NCI-H2081 (cell line): Measurements from ENCODE around the gene SLCO3A1.

ENCODE experiments used
- DNase-seq, 2 experiments: peaks; one replicate each; lab custom pipeline; 2025; lab: John Stamatoyannopoulos, UW

SLCO3A1 gene

GRCh38 chr15:91853511-91853947 is at the start of gene SLCO3A1:
SLCO3A1 (plus strand) TSS chr15:91853708.
- peak; percentile 54 to 76 for DNase-seq

GRCh38 chr15:91807122-91807521 is 46.4 kb upstream of the SLCO3A1 start:
- peak; percentile 28 to 81 for DNase-seq

DNA sequence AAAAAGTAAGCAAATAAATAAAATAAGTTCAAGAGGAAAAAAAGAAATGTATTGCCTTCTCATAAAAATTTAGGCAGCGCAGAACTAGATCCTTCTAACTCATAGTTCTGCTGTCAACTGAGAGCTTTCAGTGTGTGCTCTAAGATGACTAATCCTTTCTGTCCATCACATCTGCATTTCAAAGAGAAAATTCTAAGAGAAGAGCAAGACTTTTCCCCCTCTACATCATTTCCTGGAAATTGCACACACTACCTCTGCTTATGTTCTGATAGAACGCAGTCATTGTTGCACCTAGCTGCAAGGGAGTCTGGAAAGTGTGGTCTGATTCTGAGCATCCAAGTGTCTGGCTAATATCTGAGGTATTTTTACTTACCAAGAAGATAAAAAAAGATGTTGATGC is 39.6 kb upstream of the SLCO3A1 start:
- DNase-seq, result no peak

DNA sequence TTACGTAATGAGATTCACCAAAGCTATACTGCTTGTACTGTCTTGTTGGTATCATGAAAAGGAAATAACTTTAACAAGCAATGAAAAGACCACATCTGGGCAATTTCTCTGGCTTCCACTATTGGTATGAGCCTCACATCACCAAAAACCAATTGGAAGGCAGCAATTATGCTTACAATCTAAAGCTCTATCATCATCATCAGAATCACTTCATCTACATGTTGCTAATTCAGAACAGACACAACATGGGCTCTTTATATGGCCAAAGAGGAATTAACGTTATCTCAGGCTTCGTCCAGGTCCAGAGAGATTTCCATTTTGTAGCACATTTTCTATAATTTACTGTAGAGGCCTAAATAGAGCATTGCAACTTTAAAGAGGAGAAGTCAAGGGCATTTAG is 36.6 kb upstream of the SLCO3A1 start:
- no peak for DNase-seq

- no peak for DNase-seq
These were observed 32.0 kb upstream of the SLCO3A1 start for GRCh38 chr15:91821458-91821857.

DNA sequence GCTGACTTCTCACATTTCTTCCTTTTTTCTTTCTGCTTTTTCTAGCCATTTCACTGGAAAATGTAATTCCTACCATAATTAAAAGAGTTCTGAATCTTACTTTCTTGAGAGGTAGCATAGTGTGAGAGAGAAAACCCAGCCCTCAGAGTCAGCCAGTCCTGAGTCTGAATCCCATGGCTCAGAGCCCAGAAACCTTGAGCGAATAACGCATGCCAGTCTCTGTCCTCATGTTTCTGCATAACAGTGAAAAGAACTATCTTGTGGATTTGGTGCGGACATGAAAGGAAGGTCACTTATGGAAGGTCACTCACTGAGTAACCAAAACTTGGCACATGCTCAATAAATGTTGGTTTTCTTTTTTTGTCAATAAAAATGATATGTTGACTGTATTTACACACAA is 29.3 kb upstream of the SLCO3A1 start:
- peak in 1 of 2 experiments; percentile 12 for DNase-seq

DNA sequence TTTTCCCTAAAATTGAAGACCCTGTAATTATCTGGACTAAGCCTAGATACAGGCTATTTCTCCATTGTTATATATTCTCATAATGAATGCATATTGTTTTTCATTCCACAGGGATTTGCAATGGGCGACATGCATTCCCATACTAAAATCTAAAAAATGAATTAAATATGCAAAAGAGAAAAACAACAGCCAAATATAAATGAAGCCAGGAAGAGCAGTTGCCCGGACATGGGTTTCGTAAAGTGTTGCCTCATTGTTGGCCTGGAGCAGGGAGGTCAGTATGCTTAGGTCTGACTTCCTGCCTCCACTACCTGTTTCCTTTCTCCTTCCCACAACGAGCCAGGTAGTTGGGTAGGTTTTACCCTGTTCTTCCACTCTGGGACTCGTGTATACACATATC is 27.1 kb upstream of the SLCO3A1 start:
- no peak for DNase-seq

- DNase-seq, result no peak
These were observed 20.5 kb upstream of the SLCO3A1 start for GRCh38 chr15:91833056-91833455.

GRCh38 chr15:91839867-91840266 is 13.6 kb upstream of the SLCO3A1 start:
- no peak for DNase-seq

GRCh38 chr15:91841861-91842260 is 11.6 kb upstream of the SLCO3A1 start:
- DNase-seq, result no peak

DNA sequence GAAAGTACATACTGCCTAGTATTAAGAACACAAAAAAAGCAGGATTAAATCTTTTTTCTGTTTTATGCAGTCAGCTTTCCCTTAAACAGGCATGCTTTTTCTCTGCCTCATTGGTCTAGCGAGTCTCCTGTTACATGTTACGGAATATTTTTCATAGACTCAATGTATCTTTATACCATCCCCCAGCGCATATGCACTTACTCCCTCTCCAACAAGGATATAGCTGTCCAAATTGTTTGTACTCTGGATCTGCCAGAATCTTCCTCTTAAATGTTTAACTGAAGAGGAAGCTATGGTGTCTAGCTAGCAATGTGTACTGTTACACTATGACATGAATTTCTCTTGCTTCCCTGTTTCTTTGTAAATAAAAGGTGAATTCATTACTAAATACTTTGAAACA is 9.2 kb upstream of the SLCO3A1 start:
- no peak for DNase-seq

DNA sequence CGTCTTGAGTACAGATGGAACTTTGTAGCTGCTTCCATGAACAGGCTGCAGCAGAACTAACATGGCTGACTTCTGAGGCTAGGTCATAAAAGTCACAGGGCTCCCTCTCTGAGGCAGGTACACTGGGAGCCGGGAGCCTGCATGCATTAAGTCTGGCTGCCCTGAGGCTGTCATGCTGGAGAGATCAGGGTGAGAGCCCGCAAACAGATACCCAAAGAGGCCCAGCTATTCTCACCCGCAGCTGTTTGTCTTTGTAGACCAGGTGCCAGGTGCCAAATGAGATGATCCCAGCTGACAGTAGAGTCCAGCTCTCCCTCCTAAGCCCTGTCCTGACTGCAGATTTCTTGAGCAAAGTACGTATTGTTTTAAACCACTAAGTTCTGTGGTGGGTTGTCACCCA is 8.6 kb upstream of the SLCO3A1 start:
- peak in 1 of 2 experiments; percentile 32 for DNase-seq

DNA sequence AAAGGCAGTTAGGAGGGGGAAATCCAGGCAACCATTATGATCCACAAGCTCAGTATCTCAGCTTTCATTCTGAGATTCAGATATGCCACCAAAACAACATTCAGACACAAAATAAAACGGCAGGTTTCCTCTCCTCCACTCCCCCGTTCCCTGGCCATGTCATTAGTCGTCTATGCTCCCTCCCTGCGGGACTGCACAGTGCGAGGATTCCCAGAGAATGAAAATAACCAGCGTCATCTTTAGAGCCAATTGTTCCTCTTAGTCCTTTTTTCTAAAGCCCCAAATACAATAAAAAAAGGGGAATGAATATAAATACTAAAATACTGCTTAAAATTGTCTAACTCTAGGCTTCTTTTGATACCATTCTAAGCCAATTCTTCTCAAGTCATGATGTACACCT is 7.8 kb upstream of the SLCO3A1 start:
- no peak for DNase-seq

DNA sequence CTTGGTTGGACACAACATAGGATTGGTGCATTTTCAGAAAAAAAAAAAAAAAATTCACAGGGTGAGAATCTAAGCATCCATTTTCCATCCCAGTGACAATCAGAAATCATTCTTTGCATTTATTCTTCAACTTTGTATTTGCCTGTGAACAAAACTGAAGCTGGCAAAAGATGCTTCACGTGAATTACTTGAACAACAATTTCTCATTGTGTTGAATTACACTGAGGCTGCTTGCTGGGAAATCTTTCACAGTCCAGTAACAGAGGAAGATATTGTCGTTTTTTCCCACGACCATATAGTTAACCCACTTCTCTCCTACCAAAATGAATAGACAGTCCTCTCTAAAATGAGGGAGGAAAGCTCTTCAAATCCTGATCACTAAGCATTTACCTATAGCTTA is 4.3 kb upstream of the SLCO3A1 start:
- no peak for DNase-seq

GRCh38 chr15:91849749-91850161 is 3.8 kb upstream of the SLCO3A1 start:
- DNase-seq, result peak in 1 of 2 experiments; percentile 14

DNA sequence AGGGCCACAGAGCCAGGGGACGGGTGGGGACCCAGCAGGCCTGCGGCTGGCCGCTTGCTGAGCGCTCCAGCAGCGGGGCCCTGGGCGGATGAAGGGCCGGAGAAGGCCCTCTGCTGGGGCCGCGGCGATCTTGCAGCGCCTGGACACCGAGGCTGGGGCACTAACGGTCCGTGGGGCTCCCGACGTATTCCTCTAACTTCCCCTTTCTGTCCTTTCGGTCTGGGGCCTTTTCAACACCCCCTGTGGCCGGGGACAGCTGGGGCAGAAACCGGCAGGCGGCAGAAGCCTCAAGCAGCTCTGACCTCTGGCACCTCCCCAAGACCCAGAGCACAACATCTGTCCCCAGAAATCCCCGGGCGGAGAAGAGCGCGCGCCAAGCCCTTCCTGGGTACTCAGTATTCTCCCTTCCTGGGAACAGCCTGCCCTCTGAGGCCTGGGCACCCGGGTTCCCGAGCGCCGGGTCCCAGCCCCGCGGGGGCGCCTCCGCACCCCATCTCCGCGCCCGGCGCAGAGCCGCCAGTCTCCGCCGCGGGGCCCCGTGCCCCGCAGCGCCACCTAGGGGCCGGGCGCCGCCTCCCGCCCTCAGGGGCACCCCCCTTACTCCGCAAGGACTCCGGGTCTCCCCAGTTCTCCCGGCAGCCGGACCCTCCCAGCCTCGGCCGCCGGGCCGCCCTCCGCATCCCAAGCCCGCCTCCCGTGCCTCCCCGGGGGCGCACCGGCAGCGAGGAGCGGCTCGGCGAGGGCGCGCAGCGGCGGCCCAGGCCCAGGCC is 582 bp upstream of the SLCO3A1 start:
- peak; percentile 41 to 59 for DNase-seq

- peak in 1 of 2 experiments; percentile 52 for DNase-seq
These were observed 585 bp downstream of the SLCO3A1 start for GRCh38 chr15:91853948-91854638.

DNA sequence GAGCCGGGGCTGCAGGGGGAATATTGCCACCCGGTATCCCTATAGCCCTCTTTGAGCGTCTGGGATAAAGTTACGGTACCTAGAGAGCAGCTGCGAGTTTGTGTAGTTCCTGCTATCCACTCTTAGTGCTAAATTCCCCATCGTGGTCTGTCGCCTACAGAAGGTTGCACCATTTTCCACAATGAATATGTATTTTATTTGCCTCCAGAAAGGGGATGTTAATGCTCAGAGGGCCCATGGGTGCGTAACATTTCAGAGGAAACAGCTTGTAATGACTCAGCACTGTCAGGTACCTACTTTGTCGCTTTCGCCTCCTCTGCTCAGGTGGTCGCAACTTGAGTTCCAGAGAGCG is 1.1 kb downstream of the SLCO3A1 start:
- peak in 1 of 2 experiments; percentile 52 for DNase-seq

DNA sequence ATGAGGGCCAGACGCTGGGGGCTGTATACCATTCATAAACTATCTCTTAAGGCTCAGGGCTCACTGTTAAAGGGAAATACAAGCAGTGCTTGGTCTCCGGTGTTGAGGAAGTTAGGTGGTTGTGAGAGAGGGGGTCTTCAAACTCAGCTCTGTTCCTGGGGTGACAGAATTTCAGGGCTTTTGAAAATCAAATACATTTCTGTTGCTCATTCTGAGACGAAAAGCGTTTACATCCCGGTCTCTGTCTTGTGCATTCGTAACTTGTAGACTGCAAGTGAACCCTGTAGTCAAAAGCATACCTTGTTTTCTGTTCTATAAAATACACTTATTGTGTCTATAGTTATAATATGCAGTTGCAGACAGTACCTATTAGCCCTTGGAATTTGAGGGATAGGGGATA is 1.7 kb downstream of the SLCO3A1 start:
- no peak for DNase-seq

DNA sequence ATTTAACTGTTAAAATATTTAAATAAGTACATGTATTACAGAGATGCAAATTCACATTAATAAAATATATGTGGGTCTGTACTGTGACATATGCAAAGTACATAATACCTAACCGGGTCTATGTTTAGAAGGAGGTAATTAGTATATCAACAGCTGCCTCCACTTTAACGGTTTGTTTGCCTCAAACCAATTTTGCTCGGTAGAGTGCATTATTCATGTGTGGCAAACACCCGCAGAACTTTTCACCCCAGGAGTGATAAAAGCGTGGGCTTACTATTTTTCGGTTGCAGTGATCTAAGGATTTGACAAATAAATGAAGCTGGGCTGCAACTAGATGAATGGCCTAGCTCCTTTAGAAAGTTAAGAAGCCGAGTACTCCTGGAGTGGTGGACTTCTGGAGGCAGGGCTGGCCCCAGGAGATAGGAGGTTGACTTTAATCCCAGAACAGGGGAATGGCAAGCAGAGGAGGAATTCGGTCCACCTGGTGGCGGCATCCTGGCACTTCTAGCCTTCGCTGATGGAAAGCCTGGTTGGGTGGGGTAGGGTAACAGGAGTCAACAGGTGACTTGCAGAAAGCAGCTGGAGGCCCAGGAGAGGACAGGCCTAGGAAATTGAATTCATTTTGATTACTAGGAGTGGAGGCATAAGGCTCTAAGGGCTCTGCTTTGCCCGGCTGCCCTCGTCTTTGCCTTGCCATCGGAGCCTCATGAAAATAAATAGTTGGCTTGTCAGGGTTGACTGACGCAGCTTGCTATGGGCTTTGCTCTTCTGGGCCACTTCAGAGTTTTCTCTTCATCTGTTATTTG is 2.4 kb downstream of the SLCO3A1 start:
- peak; percentile 76 to 86 for DNase-seq

DNA sequence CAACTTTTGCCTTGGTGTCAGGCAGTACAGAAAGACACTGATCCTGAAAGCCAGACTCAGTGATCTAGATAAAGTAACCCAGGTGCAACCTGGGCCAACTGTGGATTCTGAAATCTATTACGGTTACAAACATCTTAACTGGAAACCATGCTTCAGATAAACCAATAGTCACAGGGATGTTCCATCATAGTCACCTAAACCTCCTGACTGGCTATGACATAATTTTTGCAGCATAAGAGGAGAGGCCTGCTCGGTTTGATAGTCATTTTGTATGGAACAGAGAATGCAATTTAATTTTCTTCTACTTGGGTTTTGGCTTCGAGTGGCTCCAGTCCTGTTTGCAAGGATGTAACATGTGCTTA is 3.7 kb downstream of the SLCO3A1 start:
- no peak for DNase-seq

- DNase-seq, result no peak
These were observed 4.3 kb downstream of the SLCO3A1 start for GRCh38 chr15:91857772-91858171.

DNA sequence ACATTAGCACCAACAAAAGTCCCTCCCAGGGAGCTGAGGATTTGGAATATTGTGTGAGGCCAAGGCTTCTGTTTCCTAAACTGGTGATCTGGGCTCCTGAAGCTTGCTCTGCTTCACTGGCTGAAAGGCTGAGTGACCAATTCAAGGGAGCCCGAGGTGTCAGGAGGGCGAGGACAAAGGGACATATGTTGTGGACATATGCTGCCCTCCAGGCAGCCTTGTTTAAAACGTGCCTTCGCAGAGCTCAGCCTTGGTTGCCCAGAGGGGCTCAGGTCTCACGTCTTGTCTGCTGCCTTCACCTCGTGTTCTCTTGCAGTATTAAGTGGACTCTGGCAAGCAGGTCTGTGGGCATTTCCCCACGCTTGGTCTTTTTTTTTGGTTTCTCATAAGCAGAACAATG is 7.0 kb downstream of the SLCO3A1 start:
- no peak for DNase-seq
